CD4-positive, alpha-beta T cell treated with Interleukin-21 for 1 hour (primary cell): ENCODE results near the gene PCDH19.
"Not testable (repeated sequence)": the region's sequence is repeated elsewhere in the genome, so short reads cannot be mapped to it uniquely, and the experiment has no call there.

ENCODE experiments used
- DNase-seq: peaks from one replicate; pipeline ENCODE4 v3.0.0-alpha.2; 2020

The PCDH19 gene, protein sequence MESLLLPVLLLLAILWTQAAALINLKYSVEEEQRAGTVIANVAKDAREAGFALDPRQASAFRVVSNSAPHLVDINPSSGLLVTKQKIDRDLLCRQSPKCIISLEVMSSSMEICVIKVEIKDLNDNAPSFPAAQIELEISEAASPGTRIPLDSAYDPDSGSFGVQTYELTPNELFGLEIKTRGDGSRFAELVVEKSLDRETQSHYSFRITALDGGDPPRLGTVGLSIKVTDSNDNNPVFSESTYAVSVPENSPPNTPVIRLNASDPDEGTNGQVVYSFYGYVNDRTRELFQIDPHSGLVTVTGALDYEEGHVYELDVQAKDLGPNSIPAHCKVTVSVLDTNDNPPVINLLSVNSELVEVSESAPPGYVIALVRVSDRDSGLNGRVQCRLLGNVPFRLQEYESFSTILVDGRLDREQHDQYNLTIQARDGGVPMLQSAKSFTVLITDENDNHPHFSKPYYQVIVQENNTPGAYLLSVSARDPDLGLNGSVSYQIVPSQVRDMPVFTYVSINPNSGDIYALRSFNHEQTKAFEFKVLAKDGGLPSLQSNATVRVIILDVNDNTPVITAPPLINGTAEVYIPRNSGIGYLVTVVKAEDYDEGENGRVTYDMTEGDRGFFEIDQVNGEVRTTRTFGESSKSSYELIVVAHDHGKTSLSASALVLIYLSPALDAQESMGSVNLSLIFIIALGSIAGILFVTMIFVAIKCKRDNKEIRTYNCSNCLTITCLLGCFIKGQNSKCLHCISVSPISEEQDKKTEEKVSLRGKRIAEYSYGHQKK (N-terminal part only)

GRCh38 chrX:100409610-100410590, at the start of gene PCDH19:
PCDH19 (minus strand) TSS chrX:100410273; CDS start chrX:100408597, 1,676 bp downstream.
- DNase-seq: peak; percentile 16

- no peak for DNase-seq
Measured at GRCh38 chrX:100449696-100450608, 39.9 kb upstream of the PCDH19 start.

GRCh38 chrX:100447655-100448397, 37.8 kb upstream of the PCDH19 start:
- no peak for DNase-seq

GRCh38 chrX:100445593-100445992, 35.5 kb upstream of the PCDH19 start:
- no peak for DNase-seq

GRCh38 chrX:100441321-100441720, 31.2 kb upstream of the PCDH19 start:
- not testable (repeated sequence) for DNase-seq

DNA sequence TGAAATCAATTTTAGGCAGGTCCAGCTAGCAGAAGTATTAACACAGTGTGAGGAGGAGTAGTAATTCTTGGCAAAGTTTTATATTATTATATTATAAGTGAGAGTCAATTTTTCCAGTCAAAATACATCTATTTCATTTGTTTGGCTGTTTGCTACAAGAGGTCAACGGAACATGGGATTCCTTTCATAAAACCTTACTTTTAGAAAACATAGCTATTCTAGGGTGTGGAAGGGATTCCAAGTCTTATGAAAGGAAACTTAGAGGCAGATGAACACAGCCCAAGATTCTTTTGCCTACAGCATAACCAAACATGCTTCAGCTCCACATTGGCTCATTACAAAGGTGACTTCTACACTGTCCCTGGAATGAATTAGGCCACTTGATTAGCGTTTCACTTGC, 29.9 kb upstream of the PCDH19 start:
- no peak for DNase-seq

- DNase-seq: no peak
Measured at GRCh38 chrX:100435726-100436125, 25.7 kb upstream of the PCDH19 start.

GRCh38 chrX:100424012-100424411, 13.9 kb upstream of the PCDH19 start:
- no peak for DNase-seq

DNA sequence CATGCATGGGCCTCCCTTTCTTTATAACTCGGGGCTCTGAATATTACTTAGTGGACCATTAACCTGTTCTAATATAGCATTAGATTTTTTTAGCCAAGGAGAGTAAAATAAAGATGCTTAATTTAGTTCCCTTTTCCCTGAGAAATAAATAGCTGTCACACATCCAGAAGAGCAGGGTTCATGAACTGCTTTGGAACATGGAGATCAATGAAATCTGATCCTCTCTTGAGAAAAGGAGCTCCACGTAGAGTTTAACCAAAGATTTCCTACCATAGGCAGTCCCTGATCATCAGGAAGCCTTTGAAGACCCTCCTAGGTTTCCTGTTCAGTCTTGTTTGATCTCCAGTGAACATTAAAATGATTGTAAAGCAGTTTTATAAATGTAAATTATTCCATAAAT, 8.5 kb upstream of the PCDH19 start:
- DNase-seq: no peak

- no peak for DNase-seq
Measured at GRCh38 chrX:100417681-100418080, 7.6 kb upstream of the PCDH19 start.

GRCh38 chrX:100413229-100413628, 3.2 kb upstream of the PCDH19 start:
- DNase-seq: peak; percentile 25

- no peak for DNase-seq
Measured at GRCh38 chrX:100411802-100412715, 2.0 kb upstream of the PCDH19 start.

DNA sequence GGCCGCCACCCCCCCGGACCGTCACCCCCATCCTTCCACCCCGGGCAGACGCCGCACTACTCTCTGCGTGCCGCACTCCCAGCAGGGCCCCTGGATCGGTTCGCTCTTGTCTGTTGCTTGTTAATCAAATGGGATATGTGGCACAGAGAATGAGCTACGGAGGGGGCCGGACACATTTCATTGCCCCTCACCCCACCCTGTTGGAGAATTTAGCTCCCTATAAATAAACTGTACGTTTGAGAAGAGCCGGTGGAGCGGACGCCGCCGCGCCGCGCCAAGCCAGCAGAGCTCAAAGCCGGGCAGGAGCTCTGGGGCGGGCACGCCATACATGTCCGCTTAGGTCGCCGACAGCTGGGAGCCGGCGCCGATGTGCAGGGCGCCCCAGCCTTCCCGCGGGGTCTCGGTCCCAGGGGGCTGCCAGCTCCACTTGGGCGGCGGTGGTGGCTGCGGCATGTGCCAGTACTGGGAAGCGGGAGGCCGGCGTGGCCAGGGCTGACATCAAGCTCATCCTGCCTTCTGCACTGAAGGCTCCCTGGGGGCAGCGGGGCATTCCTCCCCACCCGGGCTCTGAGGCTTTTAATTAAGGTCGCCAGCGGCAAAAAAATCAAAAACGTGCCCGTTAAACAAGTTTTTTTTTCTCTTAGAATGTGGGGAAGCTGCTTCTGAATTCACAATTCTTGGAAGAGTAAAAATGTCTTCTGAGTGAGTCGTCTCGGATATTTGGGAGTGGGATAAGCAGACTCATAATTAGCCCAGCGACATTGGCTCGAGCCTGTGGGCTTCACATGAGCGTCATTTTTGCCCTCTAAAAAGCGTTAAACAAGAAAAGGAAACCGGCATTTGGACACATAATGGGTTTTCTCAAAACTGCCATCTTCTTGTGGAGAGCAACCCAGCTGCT, 1.1 kb upstream of the PCDH19 start:
- no peak for DNase-seq

DNA sequence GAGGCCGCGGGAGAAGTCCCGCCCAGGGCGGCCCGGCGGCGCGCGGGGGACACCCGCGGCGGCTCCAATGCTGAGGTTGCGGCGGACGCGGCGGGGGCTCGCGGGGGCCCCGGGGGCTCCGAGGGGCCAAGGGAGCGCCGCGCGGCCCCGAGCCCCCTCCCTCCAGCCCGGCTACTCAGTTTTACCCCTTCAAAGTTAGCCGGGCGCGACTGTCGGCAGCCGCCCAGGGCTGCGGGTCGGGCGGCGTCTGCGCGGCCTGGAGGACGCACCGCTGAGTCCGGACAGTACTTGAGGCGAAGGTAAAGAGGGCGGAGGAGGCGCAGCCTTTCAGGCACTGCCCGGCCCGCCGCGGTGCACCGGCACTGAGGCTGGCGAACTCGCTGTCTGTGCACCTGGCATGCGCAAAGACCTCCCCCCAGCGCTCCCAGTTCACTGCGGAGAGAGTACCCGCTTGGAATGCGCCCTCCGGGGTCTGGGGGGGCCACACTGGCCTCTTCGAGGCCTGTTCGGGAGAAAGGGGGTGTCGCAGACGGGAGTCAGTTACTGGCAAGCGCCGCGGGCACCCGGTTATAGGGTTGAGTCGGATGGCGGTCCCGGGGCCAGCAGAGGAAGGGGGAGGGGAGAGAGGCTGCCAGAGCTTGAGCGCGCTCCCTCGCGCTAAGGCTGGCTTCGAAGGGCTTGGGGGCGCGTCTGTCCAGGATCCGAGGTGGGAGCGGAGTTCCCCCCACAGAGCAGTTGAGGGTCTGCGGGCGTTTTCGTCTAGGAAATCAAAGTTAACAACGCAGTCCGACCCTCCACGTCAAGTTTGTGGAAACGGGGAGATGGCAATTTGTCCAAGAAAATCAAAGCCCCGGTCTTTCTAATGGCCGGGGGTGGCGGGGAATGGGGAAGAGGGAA, 1.1 kb downstream of the PCDH19 start:
- no peak for DNase-seq

DNA sequence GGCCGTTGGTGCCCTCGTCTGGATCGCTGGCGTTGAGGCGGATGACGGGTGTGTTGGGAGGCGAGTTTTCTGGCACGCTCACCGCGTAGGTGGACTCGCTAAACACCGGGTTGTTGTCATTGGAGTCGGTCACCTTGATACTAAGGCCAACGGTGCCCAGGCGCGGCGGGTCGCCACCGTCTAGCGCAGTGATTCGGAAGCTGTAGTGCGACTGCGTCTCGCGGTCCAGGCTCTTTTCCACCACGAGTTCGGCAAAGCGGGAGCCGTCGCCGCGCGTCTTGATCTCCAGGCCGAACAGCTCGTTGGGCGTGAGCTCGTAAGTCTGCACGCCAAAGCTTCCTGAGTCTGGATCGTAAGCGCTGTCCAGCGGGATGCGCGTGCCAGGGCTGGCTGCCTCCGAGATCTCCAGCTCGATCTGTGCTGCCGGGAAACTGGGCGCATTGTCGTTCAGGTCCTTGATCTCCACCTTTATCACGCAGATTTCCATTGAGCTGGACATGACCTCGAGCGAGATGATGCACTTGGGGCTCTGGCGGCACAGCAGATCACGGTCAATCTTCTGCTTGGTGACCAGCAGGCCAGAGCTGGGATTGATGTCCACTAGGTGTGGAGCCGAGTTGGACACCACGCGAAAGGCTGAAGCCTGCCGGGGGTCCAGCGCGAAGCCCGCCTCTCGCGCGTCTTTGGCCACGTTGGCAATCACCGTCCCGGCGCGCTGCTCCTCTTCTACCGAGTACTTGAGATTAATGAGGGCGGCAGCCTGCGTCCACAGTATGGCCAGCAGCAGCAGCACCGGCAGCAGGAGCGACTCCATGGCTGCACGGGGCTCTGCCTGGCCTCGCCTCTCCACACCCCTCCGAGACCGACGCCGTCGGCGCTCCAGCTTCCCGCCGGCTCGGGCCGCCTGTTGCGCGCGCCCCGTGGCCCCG, 2.0 kb downstream of the PCDH19 start:
- DNase-seq: no peak

- no peak for DNase-seq
Measured at GRCh38 chrX:100407147-100407783, 2.8 kb downstream of the PCDH19 start.
